Posterior cingulate gyrus (tissue), 11 donors: Measurements from ENCODE around the gene LMTK3.

Experiments
- DNase-seq, 10 donors: peaks; one replicate each; pipeline versions ENCODE4 v3.0.0 to v3.0.0-alpha.2; 2020 to 2021; ENCODE audit warnings: mixed read lengths in 3 of 10
- intact Hi-C: fragments of 100-400 bp; cut with DNase I; formaldehyde crosslinking; loops from one replicate; pipeline ENCODE4 v1.15.1; 2023

LMTK3 gene

DNA sequence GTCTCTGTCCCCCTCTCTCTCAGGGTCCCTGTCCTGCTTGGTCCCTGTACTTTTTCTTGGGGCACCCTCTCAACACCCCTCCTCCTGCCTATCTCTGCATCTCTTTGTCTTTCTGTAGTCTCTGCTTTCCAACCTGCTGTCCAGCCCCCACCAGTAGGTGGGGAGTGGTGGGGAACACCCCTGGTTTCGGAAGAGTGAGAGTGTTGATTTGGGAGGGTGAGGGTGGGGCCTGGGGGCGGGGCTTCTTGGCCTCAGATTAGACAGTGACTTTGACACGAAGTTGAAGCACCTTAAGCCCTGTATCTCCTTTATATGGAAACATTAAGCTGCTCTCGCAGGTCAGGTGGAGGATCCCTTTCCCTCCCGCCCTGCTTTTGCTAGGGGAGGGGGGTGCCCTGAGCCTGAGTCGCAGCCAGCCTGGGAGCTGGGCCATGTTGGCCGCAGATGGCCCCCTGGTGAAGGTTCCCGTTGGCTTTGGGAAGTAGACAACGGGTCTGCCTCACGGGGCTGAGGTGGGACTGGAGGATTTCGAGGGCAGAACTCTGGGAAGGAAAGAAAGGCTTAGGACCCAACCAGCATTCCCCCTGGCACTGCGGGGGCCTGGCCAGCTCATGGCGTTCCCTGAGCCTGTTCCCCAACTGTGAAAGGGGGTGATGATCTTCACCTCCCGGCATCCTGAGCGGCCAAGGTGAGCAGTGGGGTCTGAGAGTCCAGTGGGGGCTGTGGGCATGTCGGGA lies 56.3 kb downstream of the LMTK3 start, which contains the start of gene KCNJ14:
KCNJ14 (plus strand) TSS at position 404 of the 737 bp plus-strand sequence. CDS start 6,151 bp downstream, outside the sequence.
- intact Hi-C loops, result no loop called here
- DNase-seq, result no peak

DNA sequence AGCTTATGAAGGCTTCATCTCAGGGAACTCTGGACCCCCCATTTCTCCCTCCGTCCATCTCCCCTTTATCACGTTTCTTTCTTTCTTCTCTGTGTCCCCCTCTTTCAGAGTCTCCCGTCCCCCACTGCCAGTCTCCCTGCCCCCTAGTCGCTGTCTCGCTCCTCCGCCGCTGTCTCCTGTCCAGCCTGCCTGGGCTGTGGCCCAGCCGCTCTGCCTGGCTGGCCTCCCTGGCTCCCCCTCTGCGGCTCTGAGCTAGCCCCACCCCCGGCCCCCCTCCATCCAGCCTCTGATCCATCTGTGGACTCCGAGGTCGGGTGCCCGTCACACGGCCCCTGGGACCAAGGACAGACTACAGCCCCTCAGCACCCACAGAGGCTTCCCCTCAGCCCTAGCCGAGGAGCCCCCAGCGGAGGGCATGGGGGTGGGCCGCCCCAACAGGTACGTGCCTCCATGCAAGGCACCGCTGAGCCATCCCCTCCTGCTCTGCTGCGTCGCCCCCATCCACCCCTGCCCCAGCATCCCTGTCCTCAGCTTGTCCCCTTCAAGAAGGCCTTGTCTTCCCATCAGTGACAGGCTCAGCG lies 57.4 kb downstream of the LMTK3 start:
- peak in 3 of 10 donors; percentile 27 to 37 (median 31) for DNase-seq
- intact Hi-C loops, result no loop called here

DNA sequence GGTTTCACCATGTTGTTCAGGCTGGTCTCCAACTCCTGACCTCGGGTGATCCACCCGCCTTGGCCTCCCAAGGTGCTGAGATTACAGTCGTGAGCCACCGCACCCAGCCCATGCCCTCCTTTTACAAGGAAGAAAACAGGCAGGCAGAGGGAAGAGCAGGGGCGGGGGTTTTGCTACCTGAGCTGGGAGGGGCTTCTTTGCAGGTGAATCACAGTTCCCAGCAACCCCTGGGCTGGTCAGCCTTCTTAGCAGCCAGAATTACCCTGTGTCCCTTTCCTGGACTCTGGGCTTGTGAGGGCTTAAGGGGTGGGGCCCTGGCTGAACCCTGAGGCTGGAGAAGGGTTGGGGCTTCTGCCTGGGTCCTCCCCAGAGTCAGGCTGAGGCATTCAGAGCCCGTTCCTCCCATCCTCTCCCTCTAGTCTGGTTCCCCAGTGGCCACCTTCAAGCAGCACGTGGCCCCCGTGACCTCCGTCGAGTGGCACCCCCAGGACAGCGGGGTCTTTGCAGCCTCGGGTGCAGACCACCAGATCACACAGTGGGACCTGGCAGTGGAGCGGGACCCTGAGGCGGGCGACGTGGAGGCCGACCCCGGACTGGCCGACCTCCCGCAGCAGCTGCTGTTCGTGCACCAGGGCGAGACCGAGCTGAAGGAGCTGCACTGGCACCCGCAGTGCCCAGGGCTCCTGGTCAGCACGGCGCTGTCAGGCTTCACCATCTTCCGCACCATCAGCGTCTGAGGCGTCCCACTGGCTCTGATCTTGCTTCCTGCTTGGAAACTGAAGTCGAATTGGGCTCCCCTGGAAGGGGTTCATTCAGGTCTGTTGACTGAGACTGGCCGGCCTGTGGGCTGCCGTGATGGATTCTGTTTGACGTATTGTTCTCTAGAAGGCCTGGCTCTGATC lies 59.1 kb downstream of the LMTK3 start:
- intact Hi-C loops, result no loop called here
- no peak for DNase-seq

DNA sequence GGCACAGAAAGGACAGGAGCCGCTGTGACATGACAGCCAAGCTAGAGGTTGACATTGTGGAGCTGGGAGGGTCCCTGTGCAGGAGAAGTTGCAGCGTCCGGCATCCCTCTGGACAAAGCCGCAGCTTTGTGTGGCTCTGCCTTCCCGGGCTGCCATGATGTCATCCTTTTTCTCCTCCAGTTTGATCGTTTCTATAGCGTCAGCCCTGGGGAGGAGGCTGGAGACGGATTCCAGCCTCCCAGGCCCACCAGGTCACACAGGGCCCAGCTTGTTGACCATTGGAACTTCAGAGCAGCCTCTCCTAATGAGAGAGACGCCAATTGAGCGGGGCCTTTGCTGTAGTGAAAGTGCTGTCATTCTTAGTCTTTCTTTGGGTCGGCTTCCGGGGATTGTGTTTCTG lies 60.0 kb downstream of the LMTK3 start:
- DNase-seq, result no peak
- intact Hi-C loops, result no loop called here

DNA sequence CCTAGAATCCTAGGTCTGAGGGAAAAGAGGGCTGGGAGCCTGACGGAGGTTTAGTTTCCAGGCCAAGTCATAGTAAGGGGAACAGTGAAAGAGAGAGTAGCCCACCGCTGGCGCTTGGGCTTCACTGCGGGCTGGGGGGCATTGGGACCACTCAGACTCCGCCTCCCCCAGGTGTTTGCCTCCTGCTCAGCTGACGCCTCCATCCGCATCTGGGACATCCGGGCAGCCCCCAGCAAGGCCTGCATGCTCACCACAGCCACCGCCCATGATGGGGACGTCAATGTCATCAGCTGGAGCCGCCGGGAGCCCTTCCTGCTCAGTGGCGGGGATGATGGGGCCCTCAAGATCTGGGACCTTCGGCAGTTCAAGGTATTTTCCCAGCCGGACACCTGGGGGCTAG lies 60.8 kb downstream of the LMTK3 start:
- no peak for DNase-seq
- intact Hi-C loops, result no loop called here

DNA sequence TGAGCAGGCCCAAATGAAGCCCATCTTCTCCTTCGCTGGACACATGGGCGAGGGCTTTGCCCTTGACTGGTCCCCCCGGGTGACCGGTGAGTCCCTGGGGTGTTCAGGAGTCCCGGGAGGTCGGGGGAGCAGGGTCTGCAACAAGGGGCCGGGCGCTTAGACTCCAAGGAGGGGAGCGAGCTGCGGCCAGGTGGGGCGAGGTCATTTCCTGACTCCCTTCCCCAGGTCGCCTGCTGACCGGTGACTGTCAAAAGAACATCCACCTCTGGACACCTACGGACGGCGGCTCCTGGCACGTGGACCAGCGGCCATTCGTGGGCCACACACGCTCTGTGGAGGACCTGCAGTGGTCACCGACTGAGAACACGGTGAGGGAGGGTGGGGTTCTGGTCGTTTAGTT lies 61.2 kb downstream of the LMTK3 start:
- DNase-seq, result peak in 2 of 10 donors; percentile 12 to 76
- intact Hi-C loops, result no loop called here

DNA sequence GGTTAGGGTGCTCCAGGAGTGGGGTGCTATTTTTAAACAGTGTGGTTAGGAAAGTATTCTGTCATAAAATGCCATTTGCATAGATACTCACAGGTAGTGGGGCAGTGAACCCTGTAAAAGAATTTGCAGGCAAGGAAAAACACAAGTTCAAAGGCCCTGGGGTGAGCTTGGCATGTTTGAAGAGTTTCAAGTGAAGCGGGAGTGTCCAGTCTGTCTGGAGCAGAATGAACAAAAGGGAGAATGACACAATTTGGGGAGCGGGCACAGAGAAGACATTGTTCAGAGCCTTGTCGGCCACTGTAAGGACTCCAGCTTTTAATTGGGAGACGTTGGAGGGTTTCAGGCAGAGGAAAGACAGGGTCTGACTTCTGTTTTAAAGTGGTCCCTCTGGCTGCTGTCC lies 63.1 kb downstream of the LMTK3 start:
- intact Hi-C loops, result loop anchor here (5.0 kb wide), 1 partner anchor 56 kb away; the partner anchor contains the start of genes GRIN2D and KDELR1
- no peak for DNase-seq

DNA sequence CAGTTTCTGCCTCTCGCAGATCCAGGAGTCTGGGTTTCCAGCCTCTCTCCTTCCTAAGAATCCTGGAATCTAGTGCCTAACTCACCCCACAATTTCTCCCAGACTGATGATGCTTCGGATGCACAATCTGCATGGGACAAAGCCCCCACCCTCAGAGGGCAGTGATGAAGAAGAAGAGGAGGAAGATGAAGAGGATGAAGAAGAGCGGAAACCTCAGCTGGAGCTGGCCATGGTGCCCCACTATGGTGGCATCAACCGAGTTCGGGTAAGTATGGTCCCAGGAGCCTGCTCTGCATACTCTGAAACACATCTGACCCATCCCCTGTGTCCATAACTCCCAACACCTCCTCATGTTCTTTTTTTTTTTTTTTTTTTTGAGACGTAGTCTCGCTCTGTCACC lies 65.1 kb downstream of the LMTK3 start:
- DNase-seq, result peak in 1 of 10 donors; percentile 24
- intact Hi-C loops, result loop anchor here (2.0 to 5.0 kb wide), 2 partner anchors 22 to 54 kb away; partner anchors contain the start of genes CYTH2, GRIN2D and KDELR1

DNA sequence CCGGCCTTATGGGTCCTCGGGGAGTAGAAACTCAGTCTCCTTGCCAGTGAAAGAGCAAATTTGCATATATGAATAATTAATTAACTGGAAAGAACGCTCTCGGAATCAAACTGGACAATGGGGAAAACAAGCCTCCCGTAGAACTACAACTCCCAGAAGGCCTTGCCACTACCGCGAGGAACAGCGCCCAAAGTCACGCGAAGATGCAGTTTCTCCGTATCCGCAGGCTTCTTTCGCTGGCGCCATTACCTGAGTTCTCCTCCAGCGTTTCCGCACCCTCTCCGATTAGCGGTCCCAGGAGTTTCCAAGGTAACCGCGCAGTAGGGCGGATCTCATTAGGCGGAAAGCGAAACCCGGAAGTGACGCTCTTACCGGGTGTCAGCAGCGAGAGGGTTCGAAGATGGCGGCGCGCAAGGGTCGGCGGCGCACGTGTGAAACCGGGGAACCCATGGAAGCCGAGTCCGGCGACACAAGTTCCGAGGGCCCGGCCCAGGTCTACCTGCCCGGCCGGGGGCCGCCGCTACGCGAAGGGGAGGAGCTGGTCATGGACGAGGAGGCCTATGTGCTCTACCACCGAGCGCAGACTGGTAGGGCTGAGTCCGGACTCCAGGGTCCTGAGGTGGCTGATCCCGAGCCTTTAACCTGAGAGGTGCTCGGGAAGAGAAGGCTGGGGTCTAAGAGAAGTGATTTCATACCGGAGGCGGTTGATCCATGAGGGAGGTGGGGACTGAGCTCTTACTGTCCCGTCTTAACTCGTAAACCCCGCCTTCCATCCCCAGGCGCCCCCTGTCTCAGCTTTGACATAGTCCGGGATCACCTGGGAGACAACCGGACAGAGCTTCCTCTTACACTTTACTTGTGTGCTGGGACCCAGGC lies 65.8 kb downstream of the LMTK3 start, which contains the start of gene GRWD1:
GRWD1 (plus strand) TSS at position 378 of the 876 bp plus-strand sequence; CDS start at position 401, 23 bp downstream.
- DNase-seq, result peak; percentile 80 to 98 (median 88)
- intact Hi-C loops, result loop anchor here (2.0 to 5.0 kb wide), 2 partner anchors 23 to 54 kb away; partner anchors contain the start of genes CYTH2, GRIN2D and KDELR1

DNA sequence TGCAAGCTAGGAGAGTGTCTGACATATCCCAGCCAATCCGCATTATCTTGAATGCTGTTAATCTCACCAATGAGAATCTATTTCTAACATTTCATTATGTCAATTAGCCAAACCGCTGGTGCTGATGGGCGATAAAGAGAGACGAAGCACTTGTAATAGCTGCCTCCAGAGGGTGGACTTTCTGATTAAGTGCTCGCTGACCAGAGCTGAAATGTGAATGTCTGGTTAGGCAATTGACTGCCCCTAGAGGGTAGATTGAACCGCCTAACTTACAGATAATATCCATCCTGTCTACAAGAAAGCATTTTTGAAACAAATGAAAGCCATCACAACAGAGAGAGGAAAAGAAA lies 66.4 kb downstream of the LMTK3 start:
- DNase-seq, result peak in 3 of 10 donors; percentile 17 to 51 (median 28)
- intact Hi-C loops, result loop anchor here (5.0 kb wide), 1 partner anchor 53 kb away; the partner anchor contains the start of genes GRIN2D and KDELR1

DNA sequence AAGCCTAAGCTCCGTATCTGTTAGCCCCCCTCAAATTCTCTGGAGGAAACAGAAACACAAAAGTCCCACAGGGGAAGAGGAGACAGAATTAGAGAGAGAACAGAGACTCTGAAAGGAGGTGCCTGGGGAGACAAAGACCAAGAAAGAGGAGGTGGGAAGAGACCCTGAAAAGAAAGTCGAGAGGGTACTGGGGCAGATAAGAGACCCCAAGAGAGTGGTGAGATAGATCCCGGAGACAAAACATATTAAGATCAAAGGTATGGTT lies 66.8 kb downstream of the LMTK3 start:
- DNase-seq, result no peak
- intact Hi-C loops, result loop anchor here (5.0 kb wide), 1 partner anchor 53 kb away; the partner anchor contains the start of genes GRIN2D and KDELR1

DNA sequence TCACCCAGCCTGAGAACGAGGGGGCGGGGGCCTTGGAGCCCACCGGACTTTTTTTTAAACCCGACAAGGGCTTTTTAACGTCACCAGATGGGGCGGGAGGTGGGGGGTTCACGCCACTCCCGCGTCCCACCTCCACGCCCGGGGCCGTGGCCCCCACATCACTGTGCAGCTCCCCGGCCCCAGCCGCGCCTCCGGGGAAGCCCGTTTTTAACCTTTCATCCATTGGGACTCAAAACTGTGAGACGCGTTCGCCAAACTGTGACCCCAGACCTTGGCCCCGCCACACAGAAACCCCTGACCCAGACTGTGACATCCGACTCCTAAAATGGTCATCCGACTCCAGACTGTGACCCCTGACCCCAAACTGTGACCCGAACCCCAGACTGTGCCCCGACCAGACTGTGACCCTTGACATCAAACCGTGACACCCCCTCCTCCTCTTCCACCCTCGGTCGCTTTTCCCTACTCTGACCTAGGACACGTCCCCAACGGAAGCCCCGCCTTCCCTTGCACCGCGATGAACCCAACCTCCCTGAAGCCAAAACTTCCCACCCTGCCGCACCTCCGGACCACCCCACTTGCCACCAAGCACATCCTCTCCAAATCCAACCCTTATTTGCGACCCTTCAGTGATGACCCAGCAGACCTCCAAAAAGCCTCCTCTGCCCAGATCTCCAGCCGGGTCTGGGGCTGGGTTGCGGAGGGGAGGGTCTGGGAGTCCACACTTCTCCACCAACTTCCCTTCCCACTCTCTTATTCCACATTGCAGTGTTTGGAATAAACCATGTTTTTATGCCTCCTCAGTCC lies 67.3 kb downstream of the LMTK3 start:
- peak in 1 of 10 donors; percentile 79 for DNase-seq
- intact Hi-C loops, result no loop called here

DNA sequence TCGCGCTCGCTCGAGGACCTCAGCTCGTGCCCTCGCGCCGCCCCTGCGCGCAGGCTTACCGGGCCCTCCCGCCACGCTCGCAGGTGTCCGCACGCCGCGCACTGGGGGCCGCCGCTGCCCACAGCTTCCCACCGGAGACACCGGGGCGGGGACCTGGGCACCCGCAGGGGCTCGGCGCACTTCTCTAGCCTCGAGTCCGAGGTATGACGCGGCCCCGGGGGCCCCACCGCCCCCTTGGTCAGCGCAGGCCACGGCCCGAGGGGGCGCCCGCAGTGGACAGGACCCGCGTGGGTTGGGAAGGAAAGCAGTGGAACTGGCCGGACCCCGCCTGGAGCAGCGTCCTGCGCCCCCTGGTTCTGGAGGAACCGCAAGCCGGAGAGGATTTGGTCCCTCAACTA lies 67.9 kb downstream of the LMTK3 start:
- intact Hi-C loops, result no loop called here
- peak in 1 of 10 donors; percentile 66 for DNase-seq

DNA sequence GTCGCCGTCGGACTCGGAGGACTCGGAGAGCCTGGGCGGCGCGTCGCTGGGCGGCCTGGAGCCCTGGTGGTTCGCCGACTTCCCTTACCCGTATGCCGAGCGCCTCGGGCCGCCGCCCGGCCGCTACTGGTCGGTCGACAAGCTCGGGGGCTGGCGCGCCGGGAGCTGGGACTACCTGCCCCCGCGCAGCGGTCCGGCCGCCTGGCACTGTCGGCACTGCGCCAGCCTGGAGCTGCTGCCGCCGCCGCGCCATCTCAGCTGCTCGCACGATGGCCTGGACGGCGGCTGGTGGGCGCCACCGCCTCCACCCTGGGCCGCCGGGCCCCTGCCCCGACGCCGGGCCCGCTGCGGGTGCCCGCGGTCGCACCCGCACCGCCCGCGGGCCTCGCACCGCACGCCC lies 68.4 kb downstream of the LMTK3 start:
- intact Hi-C loops, result no loop called here
- DNase-seq, result peak in 1 of 10 donors; percentile 75

DNA sequence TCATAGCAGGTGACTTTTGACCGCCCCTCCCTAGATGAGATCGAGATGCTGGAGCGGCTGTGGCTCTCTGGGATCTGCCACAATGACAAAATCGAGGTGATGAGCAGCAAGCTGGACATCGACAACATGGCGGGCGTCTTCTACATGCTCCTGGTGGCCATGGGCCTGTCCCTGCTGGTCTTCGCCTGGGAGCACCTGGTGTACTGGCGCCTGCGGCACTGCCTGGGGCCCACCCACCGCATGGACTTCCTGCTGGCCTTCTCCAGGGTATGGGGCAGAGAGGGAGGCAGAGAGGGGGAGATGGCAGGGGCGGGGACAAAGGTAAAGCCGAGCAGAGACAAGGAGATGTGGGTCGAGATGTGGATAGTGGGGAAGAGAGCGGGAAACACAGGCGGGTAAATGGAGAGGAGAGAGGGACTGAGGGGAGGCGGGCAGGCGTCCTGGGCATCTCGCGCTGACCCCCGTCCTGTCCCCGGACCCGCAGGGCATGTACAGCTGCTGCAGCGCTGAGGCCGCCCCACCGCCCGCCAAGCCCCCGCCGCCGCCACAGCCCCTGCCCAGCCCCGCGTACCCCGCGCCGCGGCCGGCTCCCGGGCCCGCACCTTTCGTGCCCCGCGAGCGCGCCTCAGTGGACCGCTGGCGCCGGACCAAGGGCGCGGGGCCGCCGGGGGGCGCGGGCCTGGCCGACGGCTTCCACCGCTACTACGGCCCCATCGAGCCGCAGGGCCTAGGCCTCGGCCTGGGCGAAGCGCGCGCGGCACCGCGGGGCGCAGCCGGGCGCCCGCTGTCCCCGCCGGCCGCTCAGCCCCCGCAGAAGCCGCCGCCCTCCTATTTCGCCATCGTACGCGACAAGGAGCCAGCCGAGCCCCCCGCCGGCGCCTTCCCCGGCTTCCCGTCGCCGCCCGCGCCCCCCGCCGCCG lies 69.3 kb downstream of the LMTK3 start:
- intact Hi-C loops, result no loop called here
- peak in 1 of 10 donors; percentile 59 for DNase-seq

DNA sequence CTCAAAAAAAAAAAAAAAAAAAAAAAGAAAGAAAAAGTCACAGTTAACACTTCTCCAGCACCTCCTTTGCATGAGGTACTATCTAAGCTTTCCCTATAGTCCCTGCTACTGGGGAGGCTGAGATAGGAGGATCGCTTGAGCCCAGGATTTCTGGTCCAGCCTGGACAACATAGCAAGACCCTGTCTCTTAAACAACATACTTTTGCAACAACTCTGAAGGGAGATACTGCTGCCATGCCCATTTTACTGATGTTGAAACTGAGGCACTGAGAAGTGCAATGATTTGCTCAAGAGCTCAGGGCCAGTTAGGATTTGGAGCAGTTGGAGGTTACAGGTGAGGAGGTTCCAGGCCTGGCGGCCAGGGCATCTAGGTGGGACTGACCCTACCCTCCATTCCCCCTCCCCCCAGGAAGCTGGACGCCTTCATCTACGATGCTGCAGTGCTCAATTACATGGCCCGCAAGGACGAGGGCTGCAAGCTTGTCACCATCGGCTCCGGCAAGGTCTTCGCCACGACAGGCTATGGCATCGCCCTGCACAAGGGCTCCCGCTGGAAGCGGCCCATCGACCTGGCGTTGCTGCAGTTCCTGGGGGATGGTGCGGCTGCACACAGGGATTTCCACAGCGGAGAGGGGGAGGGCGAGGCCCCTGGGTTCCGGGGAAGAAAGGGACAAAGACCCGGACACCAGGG lies 70.1 kb downstream of the LMTK3 start:
- DNase-seq, result peak in 1 of 10 donors; percentile 75
- intact Hi-C loops, result no loop called here

DNA sequence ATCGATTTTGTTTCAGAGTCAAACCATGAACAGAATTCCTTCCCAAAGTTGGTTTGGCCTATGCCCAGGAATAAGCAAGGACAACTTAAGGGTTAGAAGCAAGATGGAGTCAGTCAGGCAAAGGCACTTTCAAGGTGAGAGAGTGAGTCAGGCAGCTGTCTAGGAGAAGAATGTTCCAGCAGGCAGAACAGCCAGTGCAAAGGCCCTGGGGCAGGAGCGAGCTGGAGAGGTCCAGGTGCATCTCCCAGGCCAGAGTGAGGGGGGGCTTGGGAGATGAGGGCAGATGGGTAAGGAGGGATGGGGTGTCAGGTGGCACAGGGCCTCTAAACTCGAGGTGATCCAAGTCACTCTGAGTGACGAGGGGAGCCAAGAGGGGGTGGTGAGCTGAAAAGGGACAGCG lies 75.0 kb downstream of the LMTK3 start:
- intact Hi-C loops, result no loop called here
- DNase-seq, result peak in 1 of 10 donors; percentile 23
